Smooth muscle cell (in vitro differentiated cells): ENCODE measurements around the gene KIZ. TPM values are rescaled to one million over a fixed set of nuclear protein-coding genes. Genes with fewer than 3 reads are reported as not detected.

Experiments used
- DNase-seq: peaks from one replicate; lab custom pipeline; 2025; ENCODE audit not compliant: unreplicated experiment; lab: John Stamatoyannopoulos, UW
- H2AFZ ChIP-seq: fragments of 200-600 bp; sonication (generic); 2 replicates; pipeline ENCODE4 v1.6.0; 2016; ENCODE audit warnings: antibody characterized with exemption, low read depth, mild to moderate bottlenecking
- H3F3A ChIP-seq: fragments of 200-600 bp; sonication (generic); 2 replicates; pipeline ENCODE4 v1.6.0; 2017; ENCODE audit warnings: antibody characterized with exemption, low read depth
- H3K27ac ChIP-seq: fragments of 200-600 bp; sonication (generic); 2 replicates; pipeline ENCODE4 v1.5.1; 2016; ENCODE audit warnings: low read depth, mild to moderate bottlenecking
- H3K27me3 ChIP-seq: fragments of 200-600 bp; sonication (generic); 2 replicates; pipeline ENCODE4 v1.6.1; 2016; ENCODE audit warnings: low read depth, mild to moderate bottlenecking
- H3K36me3 ChIP-seq: fragments of 200-600 bp; sonication (generic); 2 replicates; pipeline ENCODE4 v1.5.1; 2016; ENCODE audit warnings: low read depth
- H3K4me1 ChIP-seq: fragments of 200-600 bp; sonication (generic); 2 replicates; pipeline ENCODE4 v1.5.1; 2016; ENCODE audit warnings: low read depth
- H3K4me2 ChIP-seq: fragments of 200-600 bp; sonication (generic); 2 replicates; pipeline ENCODE4 v1.6.0; 2016; ENCODE audit warnings: mild to moderate bottlenecking
- H3K4me3 ChIP-seq: fragments of 200-600 bp; sonication (generic); 2 replicates; pipeline ENCODE4 v1.5.1; 2016; ENCODE audit warnings: mild to moderate bottlenecking
- H3K79me2 ChIP-seq: fragments of 200-600 bp; sonication (generic); 2 replicates; pipeline ENCODE4 v1.6.0; 2016; ENCODE audit warnings: low read depth, mild to moderate bottlenecking
- H3K9ac ChIP-seq: fragments of 200-600 bp; sonication (generic); 2 replicates; pipeline ENCODE4 v1.6.0; 2016; ENCODE audit warnings: low read depth
- H3K9me3 ChIP-seq: fragments of 200-600 bp; sonication (generic); replicated peaks from 2 replicates; pipeline ENCODE4 v1.5.1; 2016; ENCODE audit warnings: low read depth
- H4K20me1 ChIP-seq: fragments of 200-600 bp; sonication (generic); 2 replicates; pipeline ENCODE4 v1.6.0; 2016; ENCODE audit warnings: low read depth
- WGBS: methylation state at CpG from one replicate; pipeline ENCODE4 v1.1.7; 2016; ENCODE audit warnings: low lambda C conversion rate; 5-methylcytosine and 5-hydroxymethylcytosine counted together
- polyA plus RNA-seq: library from polyadenylated mRNA; unstranded; fragments of >200 nt; fragmentation: Nextera tagmentation; extraction: Ambion mirVana; gene quantifications from 2 replicates; pipeline ENCODE4 v1.2.1, GENCODE V29; 2016
- total RNA-seq: library from RNA; depleted of rRNA; stranded (reverse); fragments of >200 nt; gene quantifications from 2 replicates; pipeline ENCODE4 v1.2.3, GENCODE V29; 2014
- TF ChIP-seq, protein P1 (sequence below): fragments of 200-600 bp; sonication (generic); IDR thresholded peaks from 2 replicates; pipeline ENCODE4 v1.5.1; 2017; ENCODE audit warnings: borderline replicate concordance, mild to moderate bottlenecking, antibody characterized with exemption; ENCODE audit not compliant: insufficient read depth, poor library complexity, severe bottlenecking

Gene KIZ
- total and polyA plus RNA-seq, 2 experiments from 2014 or later = 19.2 to 20.9 TPM

DNA sequence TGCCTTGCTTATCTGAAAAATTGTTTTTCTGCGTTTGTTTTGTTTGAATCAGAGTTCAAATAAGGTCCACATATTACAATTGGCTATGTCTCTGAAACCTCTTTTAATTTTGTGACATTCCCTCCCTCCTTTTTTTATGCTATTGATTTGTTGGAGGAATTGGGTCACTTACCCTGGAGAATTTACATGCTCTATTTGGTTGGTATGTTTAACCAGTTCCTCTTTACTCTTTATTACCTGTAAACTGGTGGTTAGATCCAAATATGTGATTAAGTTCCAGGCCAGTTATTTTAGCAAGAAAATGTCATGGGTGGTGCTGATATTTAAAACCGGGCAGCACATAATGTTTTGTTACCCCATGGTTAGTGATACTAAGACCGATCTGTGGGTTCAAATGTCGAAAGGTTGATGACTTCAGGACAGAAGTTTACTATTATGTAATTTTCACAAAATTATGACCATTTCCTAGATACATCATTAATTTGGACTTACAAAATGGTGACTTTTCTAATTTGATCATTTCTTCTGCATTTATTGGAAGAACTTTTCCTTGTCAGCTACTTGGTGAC lies 77.3 kb downstream of the KIZ start:
- no peaks in the 10 kb centered on the region for H3K4me1 ChIP-seq
- no peak overlapping the region for H3K9ac ChIP-seq
- no peak overlapping the region for H2AFZ ChIP-seq
- peaks cover 11% of the 10 kb centered on the region for H4K20me1 ChIP-seq
- no peak overlapping the region for H3K4me2 ChIP-seq
- H3F3A ChIP-seq = no peaks in the 10 kb centered on the region
- no peak for DNase-seq
- WGBS = 96% methylated on average over 4 of the region's 4 CpGs
- no peak overlapping the region for H3K27ac ChIP-seq
- H3K27me3 ChIP-seq = no peaks in the 10 kb centered on the region
- no peaks in the 10 kb centered on the region for H3K9me3 ChIP-seq
- no peak overlapping the region for H3K4me3 ChIP-seq
- H3K36me3 ChIP-seq = no peaks in the 10 kb centered on the region
- TF ChIP-seq, protein P1, sequence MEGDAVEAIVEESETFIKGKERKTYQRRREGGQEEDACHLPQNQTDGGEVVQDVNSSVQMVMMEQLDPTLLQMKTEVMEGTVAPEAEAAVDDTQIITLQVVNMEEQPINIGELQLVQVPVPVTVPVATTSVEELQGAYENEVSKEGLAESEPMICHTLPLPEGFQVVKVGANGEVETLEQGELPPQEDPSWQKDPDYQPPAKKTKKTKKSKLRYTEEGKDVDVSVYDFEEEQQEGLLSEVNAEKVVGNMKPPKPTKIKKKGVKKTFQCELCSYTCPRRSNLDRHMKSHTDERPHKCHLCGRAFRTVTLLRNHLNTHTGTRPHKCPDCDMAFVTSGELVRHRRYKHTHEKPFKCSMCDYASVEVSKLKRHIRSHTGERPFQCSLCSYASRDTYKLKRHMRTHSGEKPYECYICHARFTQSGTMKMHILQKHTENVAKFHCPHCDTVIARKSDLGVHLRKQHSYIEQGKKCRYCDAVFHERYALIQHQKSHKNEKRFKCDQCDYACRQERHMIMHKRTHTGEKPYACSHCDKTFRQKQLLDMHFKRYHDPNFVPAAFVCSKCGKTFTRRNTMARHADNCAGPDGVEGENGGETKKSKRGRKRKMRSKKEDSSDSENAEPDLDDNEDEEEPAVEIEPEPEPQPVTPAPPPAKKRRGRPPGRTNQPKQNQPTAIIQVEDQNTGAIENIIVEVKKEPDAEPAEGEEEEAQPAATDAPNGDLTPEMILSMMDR = no peak
- no peaks in the 10 kb centered on the region for H3K79me2 ChIP-seq

DNA sequence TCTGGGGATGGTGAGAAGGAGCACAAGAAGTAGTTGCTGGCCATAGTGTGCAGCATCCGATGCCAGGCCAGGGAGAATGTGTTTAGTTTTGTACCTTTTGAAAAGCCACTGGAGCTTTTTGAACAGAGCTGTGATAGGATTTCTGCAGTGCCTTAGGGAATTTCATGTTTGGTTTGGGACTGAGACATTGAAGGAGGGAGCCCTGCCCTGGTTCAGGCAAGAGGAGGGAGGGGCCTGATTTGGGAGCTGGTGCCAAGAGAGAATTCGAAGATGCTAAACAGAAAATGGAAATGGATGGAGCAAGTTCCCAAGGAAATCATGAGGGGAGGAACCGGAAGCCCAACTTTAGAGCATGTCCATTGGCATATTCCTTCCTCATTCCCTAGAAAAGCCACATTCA lies 80.7 kb downstream of the KIZ start:
- H4K20me1 ChIP-seq = no peaks in the 10 kb centered on the region
- H3K27me3 ChIP-seq = no peaks in the 10 kb centered on the region
- H3K79me2 ChIP-seq = no peaks in the 10 kb centered on the region
- H3F3A ChIP-seq = no peaks in the 10 kb centered on the region
- peaks cover 4% of the 10 kb centered on the region for H3K4me1 ChIP-seq
- H3K9ac ChIP-seq = no peak overlapping the region
- H2AFZ ChIP-seq = no peak overlapping the region
- no peaks in the 10 kb centered on the region for H3K9me3 ChIP-seq
- H3K27ac ChIP-seq = no peak overlapping the region
- H3K4me3 ChIP-seq = no peak overlapping the region
- TF ChIP-seq, protein P1 = no peak
- no peak for DNase-seq
- H3K36me3 ChIP-seq = no peaks in the 10 kb centered on the region
- 90% methylated on average over 3 of the region's 3 CpGs for WGBS
- no peak overlapping the region for H3K4me2 ChIP-seq

DNA sequence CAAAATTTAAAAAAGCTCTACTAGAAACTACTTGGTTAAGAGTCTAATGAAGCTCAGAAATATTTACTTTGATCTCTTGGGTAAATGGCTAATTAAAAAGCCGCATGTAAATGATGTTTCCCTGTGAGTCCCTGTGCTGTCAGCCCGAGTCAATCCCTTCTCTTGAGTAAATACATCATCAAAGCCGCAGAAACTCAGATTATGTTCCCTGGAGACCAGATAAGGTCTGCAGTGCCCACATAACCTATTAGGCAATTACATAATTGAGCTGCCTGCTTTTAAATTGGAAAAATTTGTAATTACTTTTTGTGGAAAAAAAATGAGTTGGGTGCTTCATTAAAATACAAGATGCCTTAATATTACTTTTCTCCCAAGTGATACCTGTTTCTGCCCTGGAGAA lies 83.1 kb downstream of the KIZ start:
- Histone ChIP-seq H4K20me1 (no peaks in the 10 kb centered on the region), H3K9ac (no peak overlapping the region), H2AFZ (no peak overlapping the region), H3K36me3 (no peaks in the 10 kb centered on the region), H3K4me1 (peaks cover 8% of the 10 kb centered on the region), H3K4me3 (no peak overlapping the region), H3K79me2 (no peaks in the 10 kb centered on the region), H3K27ac (no peak overlapping the region), H3K9me3 (no peaks in the 10 kb centered on the region), H3K4me2 (no peak overlapping the region), H3F3A (no peaks in the 10 kb centered on the region), H3K27me3 (no peaks in the 10 kb centered on the region)
- 41% methylated on average over 3 of the region's 3 CpGs for WGBS
- TF ChIP-seq, protein P1 = no peak
- DNase-seq = no peak

DNA sequence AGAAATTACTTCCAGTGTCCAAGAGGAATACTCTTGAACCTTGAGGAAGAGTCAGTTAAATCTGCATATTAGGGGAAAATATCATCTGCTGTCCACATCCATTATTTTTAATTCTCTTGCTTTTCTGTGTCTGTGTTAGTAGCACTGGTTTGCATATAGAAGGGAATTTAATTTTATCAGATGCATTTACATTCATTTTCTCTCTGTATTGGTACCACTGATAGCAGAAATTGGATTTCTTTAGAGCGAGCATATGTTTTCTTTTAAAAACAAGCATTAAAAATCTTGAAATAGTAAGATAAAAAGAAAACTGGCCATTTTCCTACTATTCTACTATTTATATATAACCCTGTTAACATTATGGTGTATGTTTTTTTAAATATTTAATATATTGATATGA lies 83.8 kb downstream of the KIZ start:
- no peaks in the 10 kb centered on the region for H3F3A ChIP-seq
- WGBS = 100% methylated on average over 1 of the region's 1 CpG
- H3K4me2 ChIP-seq = no peak overlapping the region
- no peak overlapping the region for H3K9ac ChIP-seq
- H3K4me3 ChIP-seq = no peak overlapping the region
- H2AFZ ChIP-seq = no peak overlapping the region
- H4K20me1 ChIP-seq = no peaks in the 10 kb centered on the region
- H3K36me3 ChIP-seq = no peaks in the 10 kb centered on the region
- H3K27me3 ChIP-seq = no peaks in the 10 kb centered on the region
- no peak for DNase-seq
- H3K4me1 ChIP-seq = peaks cover 14% of the 10 kb centered on the region
- no peak overlapping the region for H3K27ac ChIP-seq
- H3K9me3 ChIP-seq = no peaks in the 10 kb centered on the region
- TF ChIP-seq, protein P1 = no peak
- no peaks in the 10 kb centered on the region for H3K79me2 ChIP-seq
